ENCODE measurements around the gene PDLIM3. TPM values are rescaled to one million over a fixed set of nuclear protein-coding genes. Genes with fewer than 3 reads are reported as not detected.

Gene PDLIM3
- polyA plus RNA-seq, 1 of the 3 experiments (the other 2 are of a cell fraction) = 0.08 TPM

- WGBS (ENCODE audit: low lambda C conversion rate) = 32% methylated on average over 1 of the region's 1 CpG
- Histone ChIP-seq H3K4me1 (ENCODE audit: control insufficient read depth in 1 of 2, insufficient read depth in 2 of 2, low read depth in 1 of 2, low read length in 1 of 2) (no peaks in the 10 kb centered on the region), H2AFZ (ENCODE audit: low read depth) (no peak overlapping the region), H3K27ac (ENCODE audit: low read depth in 2 of 2, low read length in 1 of 2) (no peak overlapping the region), H3K36me3 (replicated peaks in 1 of 2; ENCODE audit: control insufficient read depth in 1 of 2, insufficient read depth in 2 of 2, low read length in 1 of 2) (no peaks in the 10 kb centered on the region), H3K9me2 (no peaks in the 10 kb centered on the region), H3K4me2 (no peak overlapping the region), H3K9ac (no peak overlapping the region), H3K79me2 (ENCODE audit: insufficient read depth) (no peaks in the 10 kb centered on the region), H3F3A (replicated peaks; ENCODE audit: insufficient read depth) (no peaks in the 10 kb centered on the region), H3K4me3 (ENCODE audit: low read depth in 2 of 2, low read length in 1 of 2) (no peak overlapping the region), H3K9me3 (no peaks in the 10 kb centered on the region), H4K20me1 (ENCODE audit: insufficient read depth) (no peaks in the 10 kb centered on the region), H3K27me3 (ENCODE audit: insufficient read depth) (no peaks in the 10 kb centered on the region)
- no peak for DNase-seq
- ChIA-PET CTCF (interaction anchor here (1.5 to 4.0 kb wide), 2 partner anchors 118 to 559 kb away, joined by 7 to 17 read pairs; no protein-coding TSS in a partner anchor), POLR2A (no interaction called here)
- TF ChIP-seq FOXJ3 (CRISPR knock-in tag; IDR thresholded peaks at IDR 0.05) = no peak
- no peak for TF ChIP-seq USF1 (IDR thresholded peaks at IDR 0.05; ENCODE audit: borderline replicate concordance, low read depth)
Observed at GRCh38 chr4:185479507-185479971, 55.8 kb downstream of the PDLIM3 start.

GRCh38 chr4:185473247-185473646, 62.1 kb downstream of the PDLIM3 start:
- Histone ChIP-seq H3K4me2 (no peak overlapping the region), H2AFZ (ENCODE audit: low read depth) (no peak overlapping the region), H3K9ac (no peak overlapping the region), H3K79me2 (ENCODE audit: insufficient read depth) (no peaks in the 10 kb centered on the region), H3K9me2 (no peaks in the 10 kb centered on the region), H3K36me3 (replicated peaks in 1 of 2; ENCODE audit: control insufficient read depth in 1 of 2, insufficient read depth in 2 of 2, low read length in 1 of 2) (no peaks in the 10 kb centered on the region), H3K4me1 (ENCODE audit: control insufficient read depth in 1 of 2, insufficient read depth in 2 of 2, low read depth in 1 of 2, low read length in 1 of 2) (peaks cover 0 to 7% of the 10 kb centered on the region in 2 experiments; a peak in 2 of 4 replicates), H3K27ac (ENCODE audit: low read depth in 2 of 2, low read length in 1 of 2) (no peak overlapping the region), H3F3A (replicated peaks; ENCODE audit: insufficient read depth) (no peaks in the 10 kb centered on the region), H3K27me3 (ENCODE audit: insufficient read depth) (no peaks in the 10 kb centered on the region), H3K4me3 (ENCODE audit: low read depth in 2 of 2, low read length in 1 of 2) (no peak overlapping the region), H3K9me3 (no peaks in the 10 kb centered on the region), H4K20me1 (ENCODE audit: insufficient read depth) (no peaks in the 10 kb centered on the region)
- WGBS (ENCODE audit: low lambda C conversion rate) = 95% methylated on average over 8 of the region's 8 CpGs
- TF ChIP-seq FOXJ3 (CRISPR knock-in tag; IDR thresholded peaks at IDR 0.05) (no peak), TCF12 (IDR thresholded peaks at IDR 0.05) (no peak), JUND (IDR thresholded peaks at IDR 0.05) (no peak), FOXM1 (IDR thresholded peaks at IDR 0.05; ENCODE audit: low read depth) (no peak), GABPA (IDR thresholded peaks at IDR 0.05; ENCODE audit: low read depth) (no peak), YY1 (IDR thresholded peaks at IDR 0.05; ENCODE audit: low read depth) (no peak), EZH2phosphoT487 (IDR thresholded peaks at IDR 0.05; ENCODE audit: borderline replicate concordance, low read depth) (no peak), MEF2A (IDR thresholded peaks at IDR 0.05; ENCODE audit: borderline replicate concordance, low read depth) (no peak), RCOR1 (IDR thresholded peaks at IDR 0.05; ENCODE audit: low read length) (no peak), GATA2 (CRISPR knock-in tag; IDR thresholded peaks at IDR 0.05) (no peak), FOSL2 (IDR thresholded peaks at IDR 0.05; ENCODE audit: borderline replicate concordance, low read depth) (no peak), RAD21 (IDR thresholded peaks at IDR 0.05; ENCODE audit: low read length) (no peak)
- TF ChIP-seq, protein P1, sequence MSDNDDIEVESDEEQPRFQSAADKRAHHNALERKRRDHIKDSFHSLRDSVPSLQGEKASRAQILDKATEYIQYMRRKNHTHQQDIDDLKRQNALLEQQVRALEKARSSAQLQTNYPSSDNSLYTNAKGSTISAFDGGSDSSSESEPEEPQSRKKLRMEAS (IDR thresholded peaks at IDR 0.05; ENCODE audit: low read depth) = no peak
- TF ChIP-seq, protein P2, sequence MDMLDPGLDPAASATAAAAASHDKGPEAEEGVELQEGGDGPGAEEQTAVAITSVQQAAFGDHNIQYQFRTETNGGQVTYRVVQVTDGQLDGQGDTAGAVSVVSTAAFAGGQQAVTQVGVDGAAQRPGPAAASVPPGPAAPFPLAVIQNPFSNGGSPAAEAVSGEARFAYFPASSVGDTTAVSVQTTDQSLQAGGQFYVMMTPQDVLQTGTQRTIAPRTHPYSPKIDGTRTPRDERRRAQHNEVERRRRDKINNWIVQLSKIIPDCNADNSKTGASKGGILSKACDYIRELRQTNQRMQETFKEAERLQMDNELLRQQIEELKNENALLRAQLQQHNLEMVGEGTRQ (IDR thresholded peaks at IDR 0.05; ENCODE audit: borderline replicate concordance, low read depth, low read length) = no peak
- TF ChIP-seq, protein P3, sequence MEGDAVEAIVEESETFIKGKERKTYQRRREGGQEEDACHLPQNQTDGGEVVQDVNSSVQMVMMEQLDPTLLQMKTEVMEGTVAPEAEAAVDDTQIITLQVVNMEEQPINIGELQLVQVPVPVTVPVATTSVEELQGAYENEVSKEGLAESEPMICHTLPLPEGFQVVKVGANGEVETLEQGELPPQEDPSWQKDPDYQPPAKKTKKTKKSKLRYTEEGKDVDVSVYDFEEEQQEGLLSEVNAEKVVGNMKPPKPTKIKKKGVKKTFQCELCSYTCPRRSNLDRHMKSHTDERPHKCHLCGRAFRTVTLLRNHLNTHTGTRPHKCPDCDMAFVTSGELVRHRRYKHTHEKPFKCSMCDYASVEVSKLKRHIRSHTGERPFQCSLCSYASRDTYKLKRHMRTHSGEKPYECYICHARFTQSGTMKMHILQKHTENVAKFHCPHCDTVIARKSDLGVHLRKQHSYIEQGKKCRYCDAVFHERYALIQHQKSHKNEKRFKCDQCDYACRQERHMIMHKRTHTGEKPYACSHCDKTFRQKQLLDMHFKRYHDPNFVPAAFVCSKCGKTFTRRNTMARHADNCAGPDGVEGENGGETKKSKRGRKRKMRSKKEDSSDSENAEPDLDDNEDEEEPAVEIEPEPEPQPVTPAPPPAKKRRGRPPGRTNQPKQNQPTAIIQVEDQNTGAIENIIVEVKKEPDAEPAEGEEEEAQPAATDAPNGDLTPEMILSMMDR (IDR thresholded peaks at IDR 0.05) = no peak
- TF ChIP-seq, protein P4, sequence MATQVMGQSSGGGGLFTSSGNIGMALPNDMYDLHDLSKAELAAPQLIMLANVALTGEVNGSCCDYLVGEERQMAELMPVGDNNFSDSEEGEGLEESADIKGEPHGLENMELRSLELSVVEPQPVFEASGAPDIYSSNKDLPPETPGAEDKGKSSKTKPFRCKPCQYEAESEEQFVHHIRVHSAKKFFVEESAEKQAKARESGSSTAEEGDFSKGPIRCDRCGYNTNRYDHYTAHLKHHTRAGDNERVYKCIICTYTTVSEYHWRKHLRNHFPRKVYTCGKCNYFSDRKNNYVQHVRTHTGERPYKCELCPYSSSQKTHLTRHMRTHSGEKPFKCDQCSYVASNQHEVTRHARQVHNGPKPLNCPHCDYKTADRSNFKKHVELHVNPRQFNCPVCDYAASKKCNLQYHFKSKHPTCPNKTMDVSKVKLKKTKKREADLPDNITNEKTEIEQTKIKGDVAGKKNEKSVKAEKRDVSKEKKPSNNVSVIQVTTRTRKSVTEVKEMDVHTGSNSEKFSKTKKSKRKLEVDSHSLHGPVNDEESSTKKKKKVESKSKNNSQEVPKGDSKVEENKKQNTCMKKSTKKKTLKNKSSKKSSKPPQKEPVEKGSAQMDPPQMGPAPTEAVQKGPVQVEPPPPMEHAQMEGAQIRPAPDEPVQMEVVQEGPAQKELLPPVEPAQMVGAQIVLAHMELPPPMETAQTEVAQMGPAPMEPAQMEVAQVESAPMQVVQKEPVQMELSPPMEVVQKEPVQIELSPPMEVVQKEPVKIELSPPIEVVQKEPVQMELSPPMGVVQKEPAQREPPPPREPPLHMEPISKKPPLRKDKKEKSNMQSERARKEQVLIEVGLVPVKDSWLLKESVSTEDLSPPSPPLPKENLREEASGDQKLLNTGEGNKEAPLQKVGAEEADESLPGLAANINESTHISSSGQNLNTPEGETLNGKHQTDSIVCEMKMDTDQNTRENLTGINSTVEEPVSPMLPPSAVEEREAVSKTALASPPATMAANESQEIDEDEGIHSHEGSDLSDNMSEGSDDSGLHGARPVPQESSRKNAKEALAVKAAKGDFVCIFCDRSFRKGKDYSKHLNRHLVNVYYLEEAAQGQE (IDR thresholded peaks at IDR 0.05; ENCODE audit: low read depth, low read length) = no peak
- POLR2A ChIA-PET = no interaction called here
- CTCF ChIA-PET = interaction anchor here (1.0 to 3.9 kb wide), 3 partner anchors 48 to 565 kb away, joined by 3 to 30 read pairs (median 9); no protein-coding TSS in a partner anchor
- DNase-seq = no peak
